ENCODE measurements around the gene ZNF738. TPM values are rescaled to one million over a fixed set of nuclear protein-coding genes. Genes with fewer than 3 reads are reported as not detected.

ZNF738 gene
- total RNA-seq, 1 donor from 2014 or later, result 6.3 TPM

GRCh38 chr19:21398851-21399250 is 40.1 kb downstream of the ZNF738 start:
- no peak for TF ChIP-seq CTCF (IDR thresholded peaks at IDR 0.05; ENCODE audit: insufficient read depth, low read length, poor library complexity, severe bottlenecking)
- no peaks in the 10 kb centered on the region for H3K27me3 ChIP-seq (ENCODE audit: control insufficient read depth, insufficient read depth, low read length)
- DNase-seq (ENCODE audit: low read depth), result no peak
- no peak overlapping the region for H3K4me3 ChIP-seq (ENCODE audit: low read depth, low read length)
- H3K36me3 ChIP-seq (ENCODE audit: control insufficient read depth, insufficient read depth, low read length), result peaks cover 2% of the 10 kb centered on the region

- no peak for TF ChIP-seq CTCF (IDR thresholded peaks at IDR 0.05; ENCODE audit: insufficient read depth, low read length, poor library complexity, severe bottlenecking)
- H3K36me3 ChIP-seq (ENCODE audit: control insufficient read depth, insufficient read depth, low read length), result peaks cover 2% of the 10 kb centered on the region
- no peak for DNase-seq (ENCODE audit: low read depth)
- no peak overlapping the region for H3K4me3 ChIP-seq (ENCODE audit: low read depth, low read length)
- no peaks in the 10 kb centered on the region for H3K27me3 ChIP-seq (ENCODE audit: control insufficient read depth, insufficient read depth, low read length)
Observed at GRCh38 chr19:21402303-21402985, 43.6 kb downstream of the ZNF738 start.

- Histone ChIP-seq H3K4me3 (ENCODE audit: low read depth, low read length) (no peak overlapping the region), H3K36me3 (ENCODE audit: control insufficient read depth, insufficient read depth, low read length) (no peaks in the 10 kb centered on the region), H3K27me3 (ENCODE audit: control insufficient read depth, insufficient read depth, low read length) (no peaks in the 10 kb centered on the region)
- DNase-seq (ENCODE audit: low read depth), result no peak
- TF ChIP-seq CTCF (IDR thresholded peaks at IDR 0.05; ENCODE audit: insufficient read depth, low read length, poor library complexity, severe bottlenecking), result no peak
Observed at GRCh38 chr19:21410166-21410565, 51.4 kb downstream of the ZNF738 start.

GRCh38 chr19:21422244-21422643 is 63.4 kb downstream of the ZNF738 start:
- no peaks in the 10 kb centered on the region for H3K27me3 ChIP-seq (ENCODE audit: control insufficient read depth, insufficient read depth, low read length)
- no peak for DNase-seq (ENCODE audit: low read depth)
- H3K36me3 ChIP-seq (ENCODE audit: control insufficient read depth, insufficient read depth, low read length), result no peaks in the 10 kb centered on the region
- no peak for TF ChIP-seq CTCF (IDR thresholded peaks at IDR 0.05; ENCODE audit: insufficient read depth, low read length, poor library complexity, severe bottlenecking)
- H3K4me3 ChIP-seq (ENCODE audit: low read depth, low read length), result no peak overlapping the region

- TF ChIP-seq CTCF (IDR thresholded peaks at IDR 0.05; ENCODE audit: insufficient read depth, low read length, poor library complexity, severe bottlenecking), result no peak
- Histone ChIP-seq H3K27me3 (ENCODE audit: control insufficient read depth, insufficient read depth, low read length) (no peaks in the 10 kb centered on the region), H3K36me3 (ENCODE audit: control insufficient read depth, insufficient read depth, low read length) (no peaks in the 10 kb centered on the region), H3K4me3 (ENCODE audit: low read depth, low read length) (no peak overlapping the region)
- no peak for DNase-seq (ENCODE audit: low read depth)
Observed at GRCh38 chr19:21423057-21424041, 64.5 kb downstream of the ZNF738 start.

Other genes starting within 250 kb of the ZNF738 start
- gene ZNF431, start 217.0 kb upstream of the ZNF738 start, total RNA-seq, result 3.5 and 5.8 TPM in 2 replicates
- gene ZNF708, start 29.6 kb upstream of the ZNF738 start, total RNA-seq, result 5.7 and 8.1 TPM in 2 replicates
- 8.6 and 9.7 TPM in 2 replicates for gene ZNF493, start 38.1 kb downstream of the ZNF738 start, total RNA-seq
- 6.3 and 9.2 TPM in 2 replicates for gene ZNF429, start 146.6 kb downstream of the ZNF738 start, total RNA-seq